NCI-H748 (cell line): ENCODE data around the gene PHB1.

Experiments
- DNase-seq: peaks from one replicate; lab custom pipeline; 2025; ENCODE audit not compliant: unreplicated experiment; lab: John Stamatoyannopoulos, UW

The PHB1 gene

GRCh38 chr17:49357516-49357915 is 57.2 kb downstream of the PHB1 start:
- DNase-seq, result no peak

DNA sequence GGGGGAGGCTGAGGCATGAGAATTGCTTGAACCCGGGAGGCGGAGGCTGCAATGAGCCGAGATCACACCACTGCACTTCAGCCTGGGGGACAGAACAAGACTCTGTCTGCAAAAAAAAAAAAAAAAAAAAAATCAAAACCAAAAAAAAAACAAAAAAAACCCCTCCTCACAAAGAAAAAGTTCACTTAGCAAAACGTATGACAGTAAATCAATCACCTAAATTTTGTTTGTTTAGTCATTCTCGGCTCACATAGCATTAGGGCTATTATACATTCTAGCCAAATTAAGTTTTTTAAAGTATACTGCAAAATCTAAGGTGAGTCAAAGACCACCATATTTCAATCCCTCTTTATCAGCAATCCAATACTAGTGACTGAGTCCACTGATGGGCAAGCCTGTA is 58.4 kb downstream of the PHB1 start:
- DNase-seq, result no peak
